K562 (cell line): ENCODE results near the gene CLHC1.
"Not testable (repeated sequence)": the region's sequence is repeated elsewhere in the genome, so short reads cannot be mapped to it uniquely, and the experiment has no call there.

Experiments used
- BACH1 ChIP-seq: fragments of 200-800 bp; sonication (Bioruptor generic); IDR thresholded peaks from 2 replicates; pipeline ENCODE4 v1.6.1; 2016; ENCODE audit warnings: missing genetic modification characterization, missing compliant biosample characterization
- BRCA1 ChIP-seq, 2 experiments: fragments of 450-650 bp in 1 of 2; sonication (generic) in 1 of 2; formaldehyde crosslinking in 1 of 2; IDR thresholded peaks; 2 replicates each; pipeline versions ENCODE4 v1.5.0 to v1.6.1; 2017 to 2020; ENCODE audit warnings: mild to moderate bottlenecking in 1 of 2, missing genetic modification reagents in 1 of 2
- ERF ChIP-seq: fragments of 450-650 bp; formaldehyde crosslinking; IDR thresholded peaks from 2 replicates; pipeline ENCODE4 v1.4.0; 2020; ENCODE audit warnings: mild to moderate bottlenecking, mixed read lengths
- KLF16 ChIP-seq: IDR thresholded peaks from 2 replicates; pipeline ENCODE4 v1.6.1; 2016; ENCODE audit warnings: antibody characterized with exemption
- SMC3 ChIP-seq: conservative IDR thresholded peaks from 2 replicates; pipeline ENCODE4 v1.6.1; 2011; ENCODE audit warnings: low read depth, low read length, improper control_type of control experiment; ENCODE audit not compliant: insufficient read depth
- TF ChIP-seq, protein P1 (sequence below), 3 experiments: IDR thresholded peaks in 2 of 3; conservative IDR thresholded peaks in 1 of 3; 2 replicates each; pipeline ENCODE4 v1.5.1; 2011 to 2012; ENCODE audit warnings: low read length in 3 of 3, mild to moderate bottlenecking in 3 of 3, control low read depth in 2 of 3, improper control_type of control experiment in 1 of 3, inconsistent platforms in 1 of 3, low read depth in 1 of 3, mixed read lengths in 1 of 3, moderate library complexity in 1 of 3; ENCODE audit not compliant: insufficient read depth in 2 of 3

DNA sequence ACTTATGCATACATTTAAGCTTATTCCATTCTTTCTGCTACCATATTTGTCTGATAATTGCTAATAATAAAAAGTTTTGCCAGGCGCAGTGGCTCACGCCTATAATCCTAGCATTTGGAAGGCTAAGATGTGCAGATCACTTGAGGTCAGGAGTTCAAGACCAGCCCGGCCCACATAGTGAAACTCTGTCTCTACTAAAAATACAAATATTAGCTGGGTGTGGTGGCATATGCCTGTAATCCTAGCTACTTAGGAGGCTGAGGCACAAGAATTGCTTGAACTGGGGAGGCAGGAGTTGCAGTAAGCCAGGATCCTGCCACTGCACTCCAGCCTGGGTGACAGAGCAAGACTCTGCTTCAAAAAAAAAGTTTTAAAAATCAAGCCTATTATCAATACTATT lies 27.5 kb upstream of the CLHC1 start:
- not testable (repeated sequence) for TF ChIP-seq ERF; SMC3; BRCA1 (IDR thresholded peaks at IDR 0.05); BRCA1 (CRISPR knock-in tag; IDR thresholded peaks at IDR 0.05); KLF16; BACH1 (tag)
- TF ChIP-seq, protein P1, sequence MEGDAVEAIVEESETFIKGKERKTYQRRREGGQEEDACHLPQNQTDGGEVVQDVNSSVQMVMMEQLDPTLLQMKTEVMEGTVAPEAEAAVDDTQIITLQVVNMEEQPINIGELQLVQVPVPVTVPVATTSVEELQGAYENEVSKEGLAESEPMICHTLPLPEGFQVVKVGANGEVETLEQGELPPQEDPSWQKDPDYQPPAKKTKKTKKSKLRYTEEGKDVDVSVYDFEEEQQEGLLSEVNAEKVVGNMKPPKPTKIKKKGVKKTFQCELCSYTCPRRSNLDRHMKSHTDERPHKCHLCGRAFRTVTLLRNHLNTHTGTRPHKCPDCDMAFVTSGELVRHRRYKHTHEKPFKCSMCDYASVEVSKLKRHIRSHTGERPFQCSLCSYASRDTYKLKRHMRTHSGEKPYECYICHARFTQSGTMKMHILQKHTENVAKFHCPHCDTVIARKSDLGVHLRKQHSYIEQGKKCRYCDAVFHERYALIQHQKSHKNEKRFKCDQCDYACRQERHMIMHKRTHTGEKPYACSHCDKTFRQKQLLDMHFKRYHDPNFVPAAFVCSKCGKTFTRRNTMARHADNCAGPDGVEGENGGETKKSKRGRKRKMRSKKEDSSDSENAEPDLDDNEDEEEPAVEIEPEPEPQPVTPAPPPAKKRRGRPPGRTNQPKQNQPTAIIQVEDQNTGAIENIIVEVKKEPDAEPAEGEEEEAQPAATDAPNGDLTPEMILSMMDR (IDR thresholded peaks at IDR 0.05 in 2 of 3, conservative IDR thresholded peaks at IDR 0.05 in 1 of 3; ENCODE audit: insufficient read depth in 2 of 3, low read depth in 1 of 3, low read length in 3 of 3): not testable (repeated sequence)
